K562 (cell line): ENCODE measurements around the gene ARL8A. TPM values are rescaled to one million over a fixed set of nuclear protein-coding genes. Genes with fewer than 3 reads are reported as not detected.
A peak's percentile ranks its signal among the peaks of the same experiment; 100 is the strongest.

Source experiments
- ESRRA ChIP-seq: fragments of 450-650 bp; IDR thresholded peaks from 2 replicates; pipeline ENCODE4 v1.6.1; 2014; ENCODE audit warnings: low read depth, mild to moderate bottlenecking, moderate library complexity, borderline replicate concordance
- GATAD2A ChIP-seq: fragments of 450-650 bp; IDR thresholded peaks from 2 replicates; pipeline ENCODE4 v1.6.1; 2017
- HDAC2 ChIP-seq: fragments of 450-650 bp; IDR thresholded peaks from 2 replicates; pipeline ENCODE4 v1.6.1; 2016; ENCODE audit warnings: mild to moderate bottlenecking
- KDM1A ChIP-seq, 2 experiments: fragments of 450-650 bp; IDR thresholded peaks; 2 replicates each; pipeline ENCODE4 v1.6.1; 2016; ENCODE audit warnings: mild to moderate bottlenecking in 2 of 2
- MAFG ChIP-seq: fragments of 450-650 bp; conservative IDR thresholded peaks from 2 replicates; pipeline ENCODE4 v1.6.1; 2016; ENCODE audit warnings: missing genetic modification characterization, missing compliant biosample characterization
- MCM2 ChIP-seq: fragments of 450-650 bp; IDR thresholded peaks from 2 replicates; pipeline ENCODE4 v1.6.1; 2017; ENCODE audit warnings: low read depth, mild to moderate bottlenecking
- MCM5 ChIP-seq: fragments of 450-650 bp; IDR thresholded peaks from 2 replicates; pipeline ENCODE4 v1.6.1; 2016; ENCODE audit warnings: low read depth
- NCOA1 ChIP-seq: fragments of 450-650 bp; IDR thresholded peaks from 2 replicates; pipeline ENCODE4 v1.6.1; 2016; ENCODE audit warnings: low read depth
- NCOR1 ChIP-seq: fragments of 450-650 bp; IDR thresholded peaks from 2 replicates; pipeline ENCODE4 v1.6.1; 2016; ENCODE audit warnings: mild to moderate bottlenecking, moderate library complexity
- OTX1 ChIP-seq: fragments of 450-650 bp; formaldehyde crosslinking; IDR thresholded peaks from 2 replicates; pipeline ENCODE4 v1.4.0; 2022; ENCODE audit warnings: mild to moderate bottlenecking
- PRPF4 ChIP-seq: fragments of 200-400 bp; formaldehyde crosslinking; IDR thresholded peaks from one replicate; pipeline ENCODE4 v1.6.1; 2017; ENCODE audit warnings: low read length, low read depth, mild to moderate bottlenecking; ENCODE audit not compliant: insufficient read depth, poor library complexity, severe bottlenecking
- TAF15 ChIP-seq: fragments of 200-400 bp; formaldehyde crosslinking; IDR thresholded peaks from 2 replicates; pipeline ENCODE4 v1.6.1; 2017; ENCODE audit warnings: mild to moderate bottlenecking, low read depth, low read length, moderate library complexity
- ZEB2 ChIP-seq: fragments of 450-650 bp; IDR thresholded peaks from 2 replicates; pipeline ENCODE4 v1.6.1; 2016
- ZNF318 ChIP-seq, 2 experiments: fragments of 450-650 bp; IDR thresholded peaks; 2 replicates each; pipeline ENCODE4 v1.6.1; 2016; ENCODE audit warnings: mild to moderate bottlenecking in 2 of 2, borderline replicate concordance in 1 of 2, low read depth in 1 of 2, moderate library complexity in 1 of 2
- polyA plus RNA-seq, 8 experiments: library from polyadenylated mRNA; depleted of rRNA in 4 of 8; stranded (reverse) in 5 of 8; unstranded in 3 of 8; fragments of >200 nt; fragmentation: Nextera tagmentation in 2 of 8; fragmentation: Illumina TruSeq in 1 of 8; extraction: Ambion mirVana in 2 of 8; extraction: Trizol in 1 of 8; gene quantifications; 2 replicates each; pipeline versions ENCODE4 v1.2.1 to v1.2.3, GENCODE V29; 2011 to 2014; ENCODE audit warnings: inconsistent platforms in 1 of 8, missing spikeins in 1 of 8
- total RNA-seq, 7 experiments: library from RNA; depleted of rRNA in 6 of 7; stranded (reverse); fragments of >200 nt in 6 of 7; fragmentation: Illumina TruSeq in 2 of 7; extraction: Trizol in 2 of 7; gene quantifications; 2 replicates each; pipeline versions ENCODE4 v1.2.1 to v1.2.3, GENCODE V29; 2011 to 2021; ENCODE audit warnings: low replicate concordance in 1 of 7
- TF ChIP-seq, protein P1 (sequence below): fragments of 250-450 bp; sonication (Bioruptor Pico); IDR thresholded peaks from 2 replicates; pipeline ENCODE4 v1.5.0; 2021
- TF ChIP-seq, protein P2 (sequence below): fragments of 450-650 bp; IDR thresholded peaks from 2 replicates; pipeline ENCODE4 v1.6.1; 2018; ENCODE audit not compliant: partially characterized antibody

Gene ARL8A
- total and polyA plus RNA-seq, 9 of the 15 experiments (the other 6 are each of a cell fraction or from before 2014, with no cell fraction given) = 0.17 to 27.3 (median 15.6) TPM

DNA sequence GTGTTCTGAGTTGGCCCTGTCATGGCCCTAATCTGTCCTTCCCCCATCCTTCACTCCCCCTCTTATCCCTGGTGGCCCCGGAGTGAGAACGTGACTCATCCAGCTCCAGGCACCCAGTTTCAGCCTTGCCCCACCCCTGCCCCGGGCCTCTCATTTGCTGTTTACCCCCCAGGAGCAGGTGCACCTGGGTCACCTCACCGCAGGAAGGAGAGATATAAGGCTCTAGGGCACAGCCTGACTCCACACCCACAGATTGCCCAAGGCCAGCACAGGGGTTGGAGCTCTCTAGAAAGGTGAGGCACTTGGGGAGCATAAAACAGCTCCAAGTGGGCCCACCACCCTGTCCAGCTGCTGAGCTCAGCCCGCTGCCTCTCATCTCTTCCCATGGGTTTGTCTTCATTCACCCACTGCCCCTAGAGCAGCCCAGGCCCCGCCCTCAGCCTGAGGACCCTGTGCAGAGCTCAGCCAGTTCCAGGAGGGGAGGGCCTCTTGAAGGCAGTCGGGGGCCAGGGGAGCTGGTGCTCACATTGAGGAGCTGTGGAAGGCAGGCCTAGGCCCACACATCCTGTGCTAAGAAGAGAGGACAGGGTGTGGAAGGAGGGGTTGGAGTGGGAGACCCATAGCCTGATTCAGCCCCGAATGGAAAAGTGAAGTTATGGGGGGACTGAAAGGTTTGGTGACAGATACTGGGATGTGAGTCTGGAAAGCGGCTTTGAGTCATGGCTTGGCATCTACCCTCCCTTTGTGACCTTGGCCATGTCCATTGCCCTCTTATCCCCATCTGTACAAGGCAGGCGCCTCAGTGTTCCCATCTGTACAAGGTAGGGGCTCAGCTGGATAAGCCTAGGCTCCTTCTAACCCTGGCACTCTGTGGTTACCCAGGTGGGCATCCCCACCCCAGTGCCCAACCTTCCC lies 37.9 kb downstream of the ARL8A start (continued):
- TF ChIP-seq, protein P1, sequence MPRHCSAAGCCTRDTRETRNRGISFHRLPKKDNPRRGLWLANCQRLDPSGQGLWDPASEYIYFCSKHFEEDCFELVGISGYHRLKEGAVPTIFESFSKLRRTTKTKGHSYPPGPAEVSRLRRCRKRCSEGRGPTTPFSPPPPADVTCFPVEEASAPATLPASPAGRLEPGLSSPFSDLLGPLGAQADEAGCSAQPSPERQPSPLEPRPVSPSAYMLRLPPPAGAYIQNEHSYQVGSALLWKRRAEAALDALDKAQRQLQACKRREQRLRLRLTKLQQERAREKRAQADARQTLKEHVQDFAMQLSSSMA (CRISPR knock-in tag) = no peak
- TF ChIP-seq MCM2 (no peak), NCOR1 (no peak; the same call in none of the 2 replicates), ZNF318 (IDR thresholded peaks at IDR 0.05; ENCODE audit: borderline replicate concordance in 1 of 2, low read depth in 1 of 2) (no peak), ESRRA (peak; percentile 8; the same call in 1 of the 2 replicates), ZEB2 (peak; percentile 87), PRPF4 (no peak), KDM1A (IDR thresholded peaks at IDR 0.05) (peak; percentile 71 to 82; a peak in 3 of 4 replicates), GATAD2A (0 out of 2 replicates have a peak, but pooled peaks have one; percentile 41), OTX1 (CRISPR knock-in tag) (no peak), MAFG (tag) (no peak), MCM5 (no peak), NCOA1 (peak; percentile 29; the same call in 1 of the 2 replicates), TAF15 (no peak), HDAC2 (peak; percentile 41; the same call in 1 of the 2 replicates)
- TF ChIP-seq, protein P2, sequence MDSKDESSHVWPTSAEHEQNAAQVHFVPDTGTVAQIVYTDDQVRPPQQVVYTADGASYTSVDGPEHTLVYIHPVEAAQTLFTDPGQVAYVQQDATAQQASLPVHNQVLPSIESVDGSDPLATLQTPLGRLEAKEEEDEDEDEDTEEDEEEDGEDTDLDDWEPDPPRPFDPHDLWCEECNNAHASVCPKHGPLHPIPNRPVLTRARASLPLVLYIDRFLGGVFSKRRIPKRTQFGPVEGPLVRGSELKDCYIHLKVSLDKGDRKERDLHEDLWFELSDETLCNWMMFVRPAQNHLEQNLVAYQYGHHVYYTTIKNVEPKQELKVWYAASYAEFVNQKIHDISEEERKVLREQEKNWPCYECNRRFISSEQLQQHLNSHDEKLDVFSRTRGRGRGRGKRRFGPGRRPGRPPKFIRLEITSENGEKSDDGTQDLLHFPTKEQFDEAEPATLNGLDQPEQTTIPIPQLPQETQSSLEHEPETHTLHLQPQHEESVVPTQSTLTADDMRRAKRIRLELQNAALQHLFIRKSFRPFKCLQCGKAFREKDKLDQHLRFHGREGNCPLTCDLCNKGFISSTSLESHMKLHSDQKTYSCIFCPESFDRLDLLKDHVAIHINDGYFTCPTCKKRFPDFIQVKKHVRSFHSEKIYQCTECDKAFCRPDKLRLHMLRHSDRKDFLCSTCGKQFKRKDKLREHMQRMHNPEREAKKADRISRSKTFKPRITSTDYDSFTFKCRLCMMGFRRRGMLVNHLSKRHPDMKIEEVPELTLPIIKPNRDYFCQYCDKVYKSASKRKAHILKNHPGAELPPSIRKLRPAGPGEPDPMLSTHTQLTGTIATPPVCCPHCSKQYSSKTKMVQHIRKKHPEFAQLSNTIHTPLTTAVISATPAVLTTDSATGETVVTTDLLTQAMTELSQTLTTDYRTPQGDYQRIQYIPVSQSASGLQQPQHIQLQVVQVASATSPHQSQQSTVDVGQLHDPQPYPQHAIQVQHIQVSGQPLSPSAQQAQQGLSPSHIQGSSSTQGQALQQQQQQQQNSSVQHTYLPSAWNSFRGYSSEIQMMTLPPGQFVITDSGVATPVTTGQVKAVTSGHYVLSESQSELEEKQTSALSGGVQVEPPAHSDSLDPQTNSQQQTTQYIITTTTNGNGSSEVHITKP = peak; percentile 36
